CD4-positive, alpha-beta T cell treated with Interferon gamma for 1 hour (primary cell): Measurements from ENCODE around the gene GLYATL1B.
"Not testable (repeated sequence)": the region's sequence is repeated elsewhere in the genome, so short reads cannot be mapped to it uniquely, and the experiment has no call there.

Source experiments
- DNase-seq: peaks from one replicate; pipeline ENCODE4 v3.0.0-alpha.2; 2020

The GLYATL1B gene

DNA sequence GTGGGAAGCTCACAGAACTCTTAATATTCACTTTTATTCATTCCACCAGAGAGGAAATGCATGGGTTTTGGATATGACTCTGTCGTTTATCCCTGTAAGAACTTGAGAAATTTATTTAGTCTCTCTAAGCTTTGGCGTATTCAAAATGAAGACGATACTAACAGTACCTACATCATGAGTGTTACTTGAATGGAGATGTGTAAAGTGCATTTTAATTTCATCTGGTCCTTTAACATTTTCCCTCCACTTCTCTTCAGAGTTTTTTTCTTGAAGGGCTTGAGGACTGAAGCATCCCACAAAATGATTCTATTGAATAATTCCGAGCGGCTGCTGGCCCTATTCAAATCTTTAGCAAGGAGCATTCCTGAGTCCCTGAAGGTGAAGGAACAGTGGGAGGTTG lies at the start of gene GLYATL1B:
Gene GLYATL1B, plus strand, starts transcription at position 301 of the 400 bp plus-strand sequence. Its CDS starts 0 bp downstream, at position 301.
- DNase-seq: not testable (repeated sequence)

- DNase-seq: not testable (repeated sequence)
Measured at GRCh38 chr11:59036542-59036941, 49.6 kb upstream of the GLYATL1B start.

GRCh38 chr11:59037434-59037833 lies 48.7 kb upstream of the GLYATL1B start:
- not testable (repeated sequence) for DNase-seq

- no peak for DNase-seq
Measured at GRCh38 chr11:59040607-59041006, 45.5 kb upstream of the GLYATL1B start.

DNA sequence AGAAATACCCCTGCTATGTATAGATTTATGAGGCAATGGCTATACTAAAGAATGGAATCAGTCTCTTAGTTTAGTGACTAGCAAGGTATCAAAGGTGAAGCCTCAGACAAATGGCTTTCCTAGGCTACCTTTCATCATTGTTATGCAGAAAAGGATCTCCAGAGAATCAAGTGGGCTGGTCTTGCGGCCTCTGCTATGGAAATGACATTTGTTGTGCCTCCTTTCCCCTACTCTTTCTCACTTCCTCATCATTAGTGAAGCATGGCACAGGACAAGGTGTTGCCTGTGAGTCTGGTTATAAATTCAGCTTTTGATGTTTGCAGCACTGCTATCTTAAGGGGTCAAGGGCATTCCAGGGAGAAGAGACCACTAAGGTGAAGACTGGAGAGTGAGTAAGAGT lies 34.7 kb upstream of the GLYATL1B start:
- DNase-seq: not testable (repeated sequence)

DNA sequence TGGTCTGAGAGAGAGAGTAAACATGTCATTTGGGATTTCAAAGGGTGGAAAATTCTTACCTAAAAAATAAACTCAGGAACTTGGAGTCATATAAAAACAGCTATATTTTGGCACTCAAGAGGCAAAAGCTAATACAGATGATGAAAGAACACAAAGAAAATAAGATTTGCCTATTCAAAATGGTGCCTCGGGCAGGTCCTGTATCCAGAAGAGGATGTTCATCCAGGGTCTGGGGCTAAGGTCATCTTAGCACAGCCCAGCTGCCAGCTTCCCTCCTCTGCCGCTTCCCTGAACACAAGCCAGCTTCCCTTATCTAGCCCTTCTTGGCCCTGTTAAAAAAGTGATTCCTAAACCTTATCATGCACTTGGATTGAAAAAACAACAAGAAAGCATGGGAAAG lies 33.8 kb upstream of the GLYATL1B start:
- not testable (repeated sequence) for DNase-seq

GRCh38 chr11:59053387-59053786 lies 32.7 kb upstream of the GLYATL1B start:
- DNase-seq: peak; percentile 62

- peak; percentile 80 for DNase-seq
Measured at GRCh38 chr11:59058120-59059033, 27.7 kb upstream of the GLYATL1B start.

GRCh38 chr11:59060096-59060495 lies 26.0 kb upstream of the GLYATL1B start:
- DNase-seq: not testable (repeated sequence)

- DNase-seq: no peak
Measured at GRCh38 chr11:59062602-59063529, 23.2 kb upstream of the GLYATL1B start.

GRCh38 chr11:59063996-59064727 lies 21.9 kb upstream of the GLYATL1B start:
- DNase-seq: not testable (repeated sequence)

DNA sequence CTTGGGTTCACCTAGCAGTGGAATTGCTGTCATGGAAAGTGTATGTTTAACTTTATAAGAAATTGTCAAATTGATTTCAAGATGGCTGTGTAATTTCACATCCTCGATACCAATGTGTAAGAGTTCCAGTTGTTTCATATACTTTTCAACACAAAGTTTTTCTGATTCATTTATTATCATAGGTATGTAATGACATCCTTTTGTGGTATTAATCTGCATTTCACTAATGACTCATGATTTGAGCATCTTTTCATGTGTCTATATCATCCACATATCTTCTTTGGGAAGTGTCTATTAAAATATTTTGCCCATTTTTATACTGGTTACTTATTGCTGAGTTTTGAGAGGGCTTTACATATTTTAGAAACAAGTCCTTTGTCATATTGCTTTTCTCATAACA lies 17.0 kb upstream of the GLYATL1B start:
- no peak for DNase-seq

GRCh38 chr11:59076876-59077571 lies 9.1 kb upstream of the GLYATL1B start:
- DNase-seq: peak; percentile 13

DNA sequence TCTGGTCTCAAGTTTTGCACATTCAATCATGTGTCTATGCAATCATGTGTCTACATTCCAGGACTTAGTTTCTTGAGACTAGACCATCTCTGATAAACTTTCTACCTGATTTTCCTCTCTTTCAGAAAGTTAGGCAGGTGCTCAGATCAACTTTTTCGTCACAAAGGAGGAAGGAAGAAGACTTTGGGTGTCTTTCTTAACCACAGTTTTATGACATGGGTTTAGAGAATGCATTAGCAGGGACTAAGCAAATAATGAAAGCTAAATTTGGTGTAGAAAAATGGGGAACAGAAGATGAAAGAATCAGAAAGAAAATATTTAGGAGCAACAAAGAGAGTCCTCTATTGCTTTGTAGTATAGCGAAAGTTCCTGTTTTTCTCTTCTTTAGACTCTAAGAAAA lies 7.7 kb upstream of the GLYATL1B start:
- no peak for DNase-seq

DNA sequence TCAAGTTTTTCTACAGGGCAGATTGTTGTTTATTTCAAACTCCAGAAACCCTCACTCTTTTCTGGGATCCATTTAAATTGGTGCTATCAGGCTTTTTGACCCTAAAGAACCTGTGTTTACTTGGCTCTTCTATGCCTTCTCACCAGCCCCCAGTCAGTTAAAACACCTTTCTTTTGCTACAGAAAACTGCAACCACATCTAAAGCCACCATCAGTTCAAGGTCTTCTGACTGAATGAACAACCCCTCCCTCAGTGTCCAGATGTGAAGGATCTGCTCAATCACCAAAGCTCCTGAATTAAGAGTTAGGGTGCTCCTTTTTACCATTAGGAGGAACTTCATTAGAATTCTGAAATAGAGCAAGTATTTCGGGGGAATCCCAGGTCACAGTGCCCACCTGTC lies 7.0 kb upstream of the GLYATL1B start:
- DNase-seq: no peak

DNA sequence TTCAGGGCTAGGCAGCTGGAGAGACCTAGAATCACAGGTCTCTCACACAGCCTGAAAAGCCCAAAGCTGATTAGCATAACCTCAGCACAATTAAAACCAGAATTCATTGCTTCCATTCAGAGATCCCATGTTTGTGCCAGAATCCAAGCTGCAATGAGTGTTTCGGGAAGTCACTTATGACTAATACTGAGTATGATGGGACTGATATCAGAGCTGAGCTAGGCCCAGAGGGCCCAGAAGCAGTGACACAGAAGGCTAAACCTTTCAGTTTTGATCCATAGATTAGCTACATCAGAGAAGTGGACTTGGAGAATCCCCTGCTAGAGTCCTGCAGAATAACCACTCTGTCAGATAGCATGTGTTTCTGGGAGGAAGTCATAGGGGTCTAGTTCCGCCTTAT lies 5.7 kb upstream of the GLYATL1B start:
- DNase-seq: not testable (repeated sequence)

DNA sequence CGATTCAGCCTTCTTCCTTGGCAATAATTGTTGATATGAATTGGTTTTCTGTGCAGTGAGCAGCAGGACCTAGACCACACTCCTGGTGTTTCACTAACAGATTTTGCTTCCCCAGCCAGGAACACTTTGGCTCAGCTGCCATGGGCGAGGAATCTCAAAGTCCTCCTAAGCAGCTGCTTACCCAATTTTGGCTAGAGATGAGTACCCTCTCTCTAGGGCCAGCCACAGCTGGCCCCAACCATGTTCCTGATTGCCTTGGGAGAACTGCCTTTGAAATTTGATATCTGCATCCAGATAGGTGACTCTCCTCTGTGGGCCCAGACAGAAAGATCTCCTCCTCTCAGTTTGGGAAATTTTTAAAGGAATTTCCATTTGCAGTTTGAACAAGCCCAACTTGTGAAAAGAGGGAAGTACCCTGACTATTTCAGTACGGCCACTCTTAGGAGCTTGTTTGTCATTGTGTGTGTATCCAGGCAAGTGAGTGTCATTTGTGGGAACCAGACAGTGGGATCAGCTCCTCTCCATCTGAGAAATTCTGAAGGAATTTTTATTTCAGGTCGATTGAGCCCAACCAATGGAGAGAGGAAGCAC lies 4.6 kb upstream of the GLYATL1B start:
- not testable (repeated sequence) for DNase-seq

DNA sequence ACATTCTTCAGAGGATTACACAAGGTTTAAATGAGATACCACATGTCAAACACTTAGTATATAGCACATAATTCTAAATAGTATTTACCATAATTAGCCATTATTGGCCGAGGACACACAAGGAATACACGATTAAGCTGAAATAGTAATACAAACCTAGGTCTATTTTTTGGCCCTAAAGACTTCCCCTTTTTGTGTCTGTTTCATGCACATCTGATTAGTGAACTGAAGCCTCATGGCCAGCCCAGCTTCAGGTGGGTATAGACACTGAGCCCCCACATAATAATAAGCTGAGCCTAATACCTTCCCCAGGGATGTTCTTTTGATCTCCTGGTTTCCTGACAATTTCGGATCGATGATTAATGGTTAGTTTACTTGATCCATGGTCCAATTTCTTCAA lies 2.1 kb downstream of the GLYATL1B start:
- no peak for DNase-seq

GRCh38 chr11:59093576-59093975 lies 7.5 kb downstream of the GLYATL1B start:
- DNase-seq: not testable (repeated sequence)

DNA sequence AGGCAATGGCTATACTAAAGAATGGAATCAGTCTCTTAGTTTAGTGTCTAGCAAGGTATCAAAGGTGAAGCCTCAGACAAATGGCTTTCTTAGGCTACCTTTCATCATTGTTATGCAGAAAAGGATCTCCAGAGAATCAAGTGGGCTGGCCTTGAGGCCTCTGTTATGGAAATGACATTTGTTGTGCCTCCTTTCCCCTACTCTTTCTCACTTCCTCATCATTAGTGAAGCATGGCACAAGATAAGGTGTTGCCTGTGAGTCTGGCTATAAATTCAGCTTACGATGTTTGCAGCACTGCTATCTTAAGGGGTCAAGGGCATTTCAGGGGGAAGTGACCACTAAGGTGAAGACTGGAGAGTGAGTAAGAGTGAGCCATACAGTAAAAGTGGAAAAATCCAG lies 9.1 kb downstream of the GLYATL1B start:
- DNase-seq: not testable (repeated sequence)

GRCh38 chr11:59095972-59096575 lies 10.0 kb downstream of the GLYATL1B start:
- DNase-seq: not testable (repeated sequence)
